Retinal pigment epithelial cell (primary cell): ENCODE data around the gene NSD1.
"Not testable (repeated sequence)": the region's sequence is repeated elsewhere in the genome, so short reads cannot be mapped to it uniquely, and the experiment has no call there.

Experiments
- DNase-seq: peaks from one replicate; pipeline ENCODE4 v3.0.0-alpha.2; 2010; ENCODE audit warnings: low read depth
- H3K4me3 ChIP-seq: 2 replicates; pipeline ENCODE4 v1.5.1; 2011; ENCODE audit warnings: mild to moderate bottlenecking, low read length, control low read depth, moderate library complexity
- CTCF ChIP-seq: conservative IDR thresholded peaks from 2 replicates; pipeline ENCODE4 v1.5.1; 2011; ENCODE audit warnings: low read depth, low read length, control low read depth, inconsistent platforms

NSD1 gene

DNA sequence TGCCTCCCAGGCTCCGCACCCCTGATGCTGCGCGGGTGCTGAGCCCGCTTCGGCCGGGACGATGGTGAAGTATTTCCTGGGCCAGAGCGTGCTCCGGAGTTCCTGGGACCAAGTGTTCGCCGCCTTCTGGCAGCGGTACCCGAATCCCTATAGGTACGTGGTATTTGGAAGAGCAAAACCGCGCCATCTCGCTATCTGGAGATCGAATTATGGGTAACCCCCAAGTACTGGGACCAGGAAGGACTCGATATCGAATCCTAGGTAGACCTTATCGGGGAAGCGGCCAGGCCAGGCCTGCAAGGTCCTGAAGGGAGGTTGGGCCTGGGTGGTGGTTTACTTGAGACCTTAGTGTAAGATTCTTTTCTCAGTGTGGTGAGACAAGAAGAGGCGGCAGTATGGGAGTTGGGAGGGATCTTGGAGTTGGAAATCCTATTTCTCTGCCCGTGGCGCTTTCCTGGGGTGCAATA lies 170.4 kb downstream of the NSD1 start:
- no peak for DNase-seq
- TF ChIP-seq CTCF = no peak
- peak overlapping the region; percentile 98 for H3K4me3 ChIP-seq

- DNase-seq = no peak
- no peak for TF ChIP-seq CTCF
- peak overlapping the region; percentile 98 for H3K4me3 ChIP-seq
These were observed 171.0 kb downstream of the NSD1 start for GRCh38 chr5:177304392-177305119.

DNA sequence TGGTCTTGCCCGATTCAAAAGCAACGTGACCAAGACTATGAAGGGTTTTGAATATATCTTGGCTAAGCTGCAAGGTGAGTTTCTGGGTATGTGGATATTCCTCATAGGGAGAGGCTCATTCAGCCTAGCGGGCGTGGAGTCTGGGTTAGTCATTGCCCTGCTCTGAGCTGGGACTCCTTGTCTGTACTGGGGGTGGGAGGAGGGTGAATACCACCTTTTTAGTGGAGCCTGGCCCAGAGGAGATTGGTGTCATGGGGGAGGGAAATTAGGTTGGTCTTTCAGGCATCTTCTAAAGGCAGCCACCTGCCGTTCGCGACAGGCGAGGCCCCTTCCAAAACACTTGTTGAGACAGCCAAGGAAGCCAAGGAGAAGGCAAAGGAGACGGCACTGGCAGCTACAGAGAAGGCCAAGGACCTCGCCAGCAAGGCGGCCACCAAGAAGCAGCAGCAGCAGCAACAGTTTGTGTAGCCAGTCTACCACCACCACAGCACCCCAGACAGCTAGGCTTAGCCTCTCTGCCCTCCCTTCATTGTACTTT lies 172.6 kb downstream of the NSD1 start:
- H3K4me3 ChIP-seq, DNase-seq: not testable (repeated sequence)

- TF ChIP-seq CTCF = no peak
- H3K4me3 ChIP-seq = no peak overlapping the region
- DNase-seq = no peak
These were observed 173.3 kb downstream of the NSD1 start for GRCh38 chr5:177306674-177307543.

- no peak overlapping the region for H3K4me3 ChIP-seq
- no peak for DNase-seq
These were observed 174.2 kb downstream of the NSD1 start for GRCh38 chr5:177307544-177308363.

DNA sequence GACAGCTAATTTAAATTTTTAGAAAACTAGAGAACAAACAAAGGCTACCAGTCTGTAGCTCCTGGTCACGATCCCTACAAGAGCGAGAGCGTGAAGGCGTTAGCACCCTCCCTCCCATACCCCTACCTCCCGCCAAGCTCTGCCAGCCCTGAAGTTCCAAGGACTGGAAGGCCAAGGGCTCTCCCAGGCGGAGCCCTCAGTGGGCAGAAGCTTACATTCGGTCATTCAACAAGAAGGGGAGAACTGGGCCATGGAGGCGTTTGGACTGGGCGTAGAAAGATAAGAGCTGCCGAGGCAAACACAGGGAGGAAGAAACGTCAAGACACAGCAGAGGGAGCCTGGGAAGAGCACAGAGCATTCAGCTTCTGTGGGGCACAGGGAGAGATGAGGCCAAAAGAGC lies 175.2 kb downstream of the NSD1 start:
- TF ChIP-seq CTCF = no peak
- no peak overlapping the region for H3K4me3 ChIP-seq
- no peak for DNase-seq

More at GRCh38 chr5:177307544-177308363, 174.2 kb downstream of the NSD1 start:
- TF ChIP-seq CTCF = no peak
